ENCODE results near the gene FAM89A. TPM values are rescaled to one million over a fixed set of nuclear protein-coding genes. Genes with fewer than 3 reads are reported as not detected.

FAM89A gene
- total and polyA plus RNA-seq, 2 donors (not counting 3 experiments of a cell fraction or from before 2014, with no cell fraction given), result 21.0 to 24.0 TPM

GRCh38 chr1:230979952-230980351, 60.1 kb downstream of the FAM89A start:
- FAIRE-seq (no peak), DNase-seq (ENCODE audit: low read depth, low spot score) (no peak)
- Histone ChIP-seq H2AFZ (ENCODE audit: low read depth, low read length) (no peak overlapping the region), H3K27me3 (ENCODE audit: control insufficient read depth in 2 of 2, insufficient read depth in 2 of 2, low read length in 2 of 2) (no peaks in the 10 kb centered on the region), H3K9ac (replicated peaks; ENCODE audit: extremely low read depth, insufficient read depth, low read length) (no peak overlapping the region), H4K20me1 (replicated peaks; ENCODE audit: control insufficient read depth, extremely low read depth, insufficient read depth, low read length) (no peaks in the 10 kb centered on the region), H3K27ac (ENCODE audit: insufficient read depth, low read depth, low read length) (no peak overlapping the region), H3K4me3 (replicated peaks in 1 of 3; ENCODE audit: insufficient read depth in 1 of 3, low read depth in 1 of 3, low read length in 3 of 3) (no peak overlapping the region), H3K79me2 (ENCODE audit: control insufficient read depth, insufficient read depth, low read length) (peaks cover 14% of the 10 kb centered on the region), H3K4me1 (ENCODE audit: control insufficient read depth, extremely low read depth, insufficient read depth, low read length) (peaks cover 19% of the 10 kb centered on the region), H3K9me1 (replicated peaks; ENCODE audit: control insufficient read depth, extremely low read depth, insufficient read depth, low read length) (no peaks in the 10 kb centered on the region), H3K9me3 (replicated peaks; ENCODE audit: control insufficient read depth, insufficient read depth, low read length) (no peaks in the 10 kb centered on the region), H3K4me2 (ENCODE audit: insufficient read depth, low read length) (peak overlapping the region; percentile 77), H3K36me3 (ENCODE audit: control insufficient read depth in 2 of 2, extremely low read depth in 1 of 2, insufficient read depth in 2 of 2, low read length in 2 of 2) (no peaks in the 10 kb centered on the region)
- intact Hi-C loops (cut with micrococcal nuclease), result loop anchor here (1.0 to 10.0 kb wide), 12 partner anchors 60 to 625 kb away; partner anchors contain the start of genes C1orf198, EGLN1, EXOC8 and FAM89A
- ChIA-PET POLR2A (no interaction called here), CTCF (no interaction called here)
- TF ChIP-seq FOS (IDR thresholded peaks at IDR 0.05; ENCODE audit: borderline replicate concordance, insufficient read depth, low read length) (no peak), MYC (IDR thresholded peaks at IDR 0.05; ENCODE audit: low read depth, low read length) (no peak)
- no TSS peak for BruUV-seq (replicated peaks)
- dilution Hi-C loops (cut with MboI; ENCODE audit: extremely low pct_ligation_motif_present, low sequenced_read_pairs), result no loop called here

DNA sequence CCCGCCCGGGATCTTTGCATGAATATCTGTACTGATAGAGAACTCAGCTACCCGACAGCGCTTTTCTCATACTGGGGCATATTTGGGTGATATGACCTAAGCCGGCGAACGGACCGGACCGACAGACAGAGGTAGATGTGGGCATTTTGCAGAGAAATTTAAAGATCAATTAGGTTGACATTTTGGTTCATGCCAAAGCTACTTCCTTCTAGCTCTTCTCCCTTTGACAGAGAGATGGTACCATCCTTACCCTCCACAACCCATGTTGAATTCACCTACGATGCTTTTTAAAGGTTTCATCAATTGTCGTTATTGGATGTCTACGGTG, 60.7 kb downstream of the FAM89A start:
- FAIRE-seq (peak; percentile 35), DNase-seq (ENCODE audit: low read depth, low spot score) (no peak)
- dilution Hi-C loops (cut with MboI; ENCODE audit: extremely low pct_ligation_motif_present, low sequenced_read_pairs) (no loop called here), intact Hi-C loops (cut with micrococcal nuclease) (loop anchor here (1.0 to 10.0 kb wide), 12 partner anchors 61 to 625 kb away; partner anchors contain the start of genes C1orf198, EGLN1, EXOC8 and FAM89A)
- no peaks in the 10 kb centered on the region for H4K20me1 ChIP-seq (replicated peaks; ENCODE audit: control insufficient read depth, extremely low read depth, insufficient read depth, low read length)
- H3K9me3 ChIP-seq (replicated peaks; ENCODE audit: control insufficient read depth, insufficient read depth, low read length), result no peaks in the 10 kb centered on the region
- peak overlapping the region; percentile 42 for H3K27ac ChIP-seq (ENCODE audit: insufficient read depth, low read depth, low read length)
- peaks cover 19% of the 10 kb centered on the region for H3K4me1 ChIP-seq (ENCODE audit: control insufficient read depth, extremely low read depth, insufficient read depth, low read length)
- H3K4me2 ChIP-seq (ENCODE audit: insufficient read depth, low read length), result peak overlapping the region; percentile 77
- peaks cover 14% of the 10 kb centered on the region for H3K79me2 ChIP-seq (ENCODE audit: control insufficient read depth, insufficient read depth, low read length)
- no peaks in the 10 kb centered on the region for H3K27me3 ChIP-seq (ENCODE audit: control insufficient read depth in 2 of 2, insufficient read depth in 2 of 2, low read length in 2 of 2)
- no peak for TF ChIP-seq EZH2 (IDR thresholded peaks at IDR 0.05; ENCODE audit: borderline replicate concordance, low read depth, low read length, severe bottlenecking)
- TF ChIP-seq JUN (IDR thresholded peaks at IDR 0.05; ENCODE audit: borderline replicate concordance, insufficient read depth, insufficient read length, low read depth), result no peak
- TF ChIP-seq, protein P1, sequence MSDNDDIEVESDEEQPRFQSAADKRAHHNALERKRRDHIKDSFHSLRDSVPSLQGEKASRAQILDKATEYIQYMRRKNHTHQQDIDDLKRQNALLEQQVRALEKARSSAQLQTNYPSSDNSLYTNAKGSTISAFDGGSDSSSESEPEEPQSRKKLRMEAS (IDR thresholded peaks at IDR 0.05; ENCODE audit: insufficient read depth, insufficient read length), result no peak
- no peak for TF ChIP-seq FOS (IDR thresholded peaks at IDR 0.05; ENCODE audit: borderline replicate concordance, insufficient read depth, low read length)
- TF ChIP-seq MYC (IDR thresholded peaks at IDR 0.05; ENCODE audit: low read depth, low read length), result no peak
- no peak for TF ChIP-seq CTCF (IDR thresholded peaks at IDR 0.05; ENCODE audit: extremely low read depth in 1 of 2, insufficient read depth in 1 of 2, low read depth in 1 of 2, low read length in 2 of 2)
- no peak for TF ChIP-seq GATA2 (IDR thresholded peaks at IDR 0.05; ENCODE audit: insufficient read depth, insufficient read length, low read depth, low read length)
- no peak for TF ChIP-seq POLR2AphosphoS5 (IDR thresholded peaks at IDR 0.05; ENCODE audit: insufficient read depth, low read depth, low read length)
- no peaks in the 10 kb centered on the region for H3K9me1 ChIP-seq (replicated peaks; ENCODE audit: control insufficient read depth, extremely low read depth, insufficient read depth, low read length)
- H3K4me3 ChIP-seq (replicated peaks in 1 of 3; ENCODE audit: insufficient read depth in 1 of 3, low read depth in 1 of 3, low read length in 3 of 3), result peak overlapping the region; percentile 70 to 96 (median 86)
- H3K9ac ChIP-seq (replicated peaks; ENCODE audit: extremely low read depth, insufficient read depth, low read length), result peak overlapping the region; percentile 70
- peak overlapping the region; percentile 90 for H2AFZ ChIP-seq (ENCODE audit: low read depth, low read length)
- ChIA-PET POLR2A (no interaction called here), CTCF (interaction anchor here (1.1 to 1.9 kb wide), 3 partner anchors 49 to 337 kb away, joined by 4 to 10 read pairs (median 5); no protein-coding TSS in a partner anchor)
- H3K36me3 ChIP-seq (ENCODE audit: control insufficient read depth in 2 of 2, extremely low read depth in 1 of 2, insufficient read depth in 2 of 2, low read length in 2 of 2), result no peaks in the 10 kb centered on the region
- BruUV-seq (replicated peaks), result TSS peak; percentile 59

Data from endothelial cell of umbilical vein (primary cell).